Measurements from ENCODE around the gene PTPRG.

PTPRG gene

GRCh38 chr3:61961900-61962299 lies 400.5 kb downstream of the PTPRG start:
- no peak for DNase-seq (ENCODE audit: low read depth)

DNA sequence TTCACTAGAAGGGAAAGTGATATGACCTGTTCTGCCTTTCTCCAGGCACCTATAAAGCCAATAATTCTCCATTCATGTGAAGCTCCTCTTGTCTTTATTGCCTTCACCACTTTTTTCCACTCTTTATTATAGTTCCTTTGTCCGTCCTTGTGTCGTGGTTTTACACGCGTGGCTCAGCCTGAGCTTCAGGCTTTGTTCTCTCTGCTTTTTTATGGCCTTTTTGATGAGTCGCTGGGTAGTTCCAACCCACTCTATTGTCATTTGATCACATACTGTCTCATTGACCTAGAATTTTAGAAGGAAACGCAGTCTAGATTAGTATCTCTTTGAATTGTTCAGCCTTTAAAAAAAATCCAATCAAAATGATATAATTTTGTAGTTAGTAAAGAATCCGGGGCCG lies 403.2 kb downstream of the PTPRG start:
- no peak for DNase-seq (ENCODE audit: low read depth)

- DNase-seq (ENCODE audit: low read depth): no peak
Measured at GRCh38 chr3:61965770-61966131, 404.4 kb downstream of the PTPRG start.

- no peak for DNase-seq (ENCODE audit: low read depth)
Measured at GRCh38 chr3:61966200-61966599, 404.8 kb downstream of the PTPRG start.

GRCh38 chr3:61967019-61967418 lies 405.6 kb downstream of the PTPRG start:
- no peak for DNase-seq (ENCODE audit: low read depth)

- no peak for DNase-seq (ENCODE audit: low read depth)
Measured at GRCh38 chr3:61967937-61968336, 406.6 kb downstream of the PTPRG start.

GRCh38 chr3:61974662-61975061 lies 413.3 kb downstream of the PTPRG start:
- DNase-seq (ENCODE audit: low read depth): no peak

DNA sequence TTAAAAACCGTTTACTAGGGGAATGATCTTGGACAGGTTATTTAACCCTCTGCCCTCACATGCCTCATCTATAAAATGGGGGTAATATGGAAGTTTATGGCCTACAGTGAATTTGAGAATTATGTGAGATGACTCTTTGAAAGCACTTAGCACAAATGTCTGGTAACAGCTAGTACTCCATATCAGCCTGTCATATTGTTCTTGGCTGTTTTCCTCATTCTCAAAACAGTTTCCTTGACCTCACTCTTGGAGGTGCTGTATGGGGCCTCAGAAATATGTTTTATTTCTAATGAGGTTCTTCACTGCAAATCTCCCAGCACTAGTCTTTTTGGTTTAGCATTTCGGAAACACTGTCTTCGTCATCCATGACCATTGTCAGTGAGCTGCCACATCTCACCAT lies 413.8 kb downstream of the PTPRG start:
- no peak for DNase-seq (ENCODE audit: low read depth)

DNA sequence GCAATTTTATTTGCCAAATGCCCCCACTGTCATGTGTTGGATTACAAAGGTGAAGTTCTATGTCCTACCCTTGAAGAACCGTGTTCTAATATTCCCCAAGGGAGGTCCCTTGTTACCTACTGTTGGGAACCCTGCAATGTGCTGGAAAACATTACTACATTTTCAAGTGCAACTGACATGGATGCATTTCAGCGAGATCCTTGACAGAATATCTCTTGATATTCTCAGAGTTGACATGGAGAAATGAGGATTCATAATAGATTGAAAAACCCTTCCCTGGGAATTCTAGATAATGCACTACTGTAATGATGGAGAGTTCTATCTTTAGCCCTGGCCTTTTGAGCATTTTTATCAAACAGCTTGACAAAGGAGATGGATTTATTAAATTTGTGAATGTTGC lies 414.6 kb downstream of the PTPRG start:
- no peak for DNase-seq (ENCODE audit: low read depth)

GRCh38 chr3:61978460-61979419 lies 417.4 kb downstream of the PTPRG start:
- no peak for DNase-seq (ENCODE audit: low read depth)

DNA sequence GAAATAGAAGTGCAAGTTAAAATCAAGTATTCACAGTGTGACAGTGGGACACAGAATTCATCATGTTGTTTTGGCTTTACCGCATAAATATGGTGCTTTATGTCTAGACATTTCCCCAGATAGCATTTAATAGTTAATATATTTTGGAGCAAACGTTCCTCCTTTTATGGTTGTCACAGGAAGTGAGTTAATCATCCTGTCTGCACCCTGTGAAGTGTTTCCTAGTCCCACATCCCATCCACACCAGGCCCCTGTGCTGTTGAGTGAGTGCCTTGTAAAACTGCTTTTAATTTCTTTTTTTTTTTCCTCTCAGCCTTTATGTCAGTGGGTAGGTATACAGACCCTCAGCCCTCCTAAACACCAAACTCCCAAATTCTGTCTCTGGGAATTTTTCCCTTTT lies 418.3 kb downstream of the PTPRG start:
- DNase-seq (ENCODE audit: low read depth): peak; percentile 26

GRCh38 chr3:61980041-61980440 lies 418.7 kb downstream of the PTPRG start:
- DNase-seq (ENCODE audit: low read depth): no peak

DNA sequence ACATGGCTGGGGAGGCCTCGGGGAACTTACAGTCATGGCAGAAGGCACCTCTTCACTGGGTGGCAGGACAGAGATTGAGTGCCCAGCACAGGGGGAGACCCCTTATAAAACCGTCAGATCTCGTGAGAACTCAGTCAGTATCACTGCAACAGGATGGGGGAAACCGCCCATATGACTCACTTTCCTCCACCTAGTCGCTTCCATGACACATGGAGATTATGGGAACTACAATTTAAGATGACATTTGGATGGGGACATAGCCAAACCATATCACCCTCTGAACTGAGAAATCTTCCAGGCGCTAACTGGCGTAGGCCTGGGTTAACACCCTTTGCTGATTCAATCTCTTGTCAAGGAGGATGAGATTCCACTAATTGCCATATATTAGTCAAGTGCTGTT lies 419.7 kb downstream of the PTPRG start:
- DNase-seq (ENCODE audit: low read depth): no peak

GRCh38 chr3:61983479-61983878 lies 422.1 kb downstream of the PTPRG start:
- DNase-seq (ENCODE audit: low read depth): peak; percentile 22

- peak; percentile 68 for DNase-seq (ENCODE audit: low read depth)
Measured at GRCh38 chr3:61985020-61985419, 423.6 kb downstream of the PTPRG start.

GRCh38 chr3:61986473-61986872 lies 425.1 kb downstream of the PTPRG start:
- DNase-seq (ENCODE audit: low read depth): no peak

DNA sequence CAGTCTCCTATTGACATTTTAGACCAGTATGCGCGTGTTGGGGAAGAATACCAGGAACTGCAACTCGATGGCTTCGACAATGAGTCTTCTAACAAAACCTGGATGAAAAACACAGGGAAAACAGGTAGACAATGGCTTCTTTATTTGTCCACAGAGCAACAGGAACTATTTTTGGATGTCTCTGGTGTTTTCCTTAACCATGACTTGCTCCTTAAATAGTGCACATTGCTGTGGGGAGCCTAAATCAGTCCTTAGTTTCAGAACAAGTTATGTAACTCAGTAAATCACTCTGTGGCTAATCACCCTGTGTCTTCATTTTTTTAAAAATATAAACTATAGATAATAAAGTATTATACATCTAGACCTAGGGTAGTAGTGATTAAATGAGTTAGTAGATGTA lies 428.3 kb downstream of the PTPRG start:
- no peak for DNase-seq (ENCODE audit: low read depth)

- no peak for DNase-seq (ENCODE audit: low read depth)
Measured at GRCh38 chr3:61990327-61991027, 429.1 kb downstream of the PTPRG start.

GRCh38 chr3:61991706-61992105 lies 430.3 kb downstream of the PTPRG start:
- DNase-seq (ENCODE audit: low read depth): no peak

GRCh38 chr3:61996366-61996765 lies 435.0 kb downstream of the PTPRG start:
- no peak for DNase-seq (ENCODE audit: low read depth)

DNA sequence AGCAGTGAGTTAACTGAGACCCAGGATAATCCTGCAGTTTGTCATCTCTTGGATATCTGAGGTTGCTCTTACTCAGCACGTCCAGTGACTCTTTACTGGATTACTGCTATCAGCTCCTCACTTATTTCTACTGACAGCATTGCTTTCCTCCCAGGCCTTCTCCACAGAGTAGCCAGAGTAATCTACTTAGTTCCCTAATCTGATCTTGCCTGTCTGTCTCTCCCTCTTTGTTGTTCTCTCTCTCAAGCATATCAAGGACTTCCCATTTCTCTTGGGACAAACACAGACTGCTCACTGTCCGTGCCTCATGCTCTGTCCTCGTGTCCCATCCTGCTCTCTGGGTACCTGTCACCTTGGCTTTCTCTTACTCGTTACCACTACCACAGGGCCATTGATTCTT lies 435.7 kb downstream of the PTPRG start:
- DNase-seq (ENCODE audit: low read depth): peak; percentile 10

DNA sequence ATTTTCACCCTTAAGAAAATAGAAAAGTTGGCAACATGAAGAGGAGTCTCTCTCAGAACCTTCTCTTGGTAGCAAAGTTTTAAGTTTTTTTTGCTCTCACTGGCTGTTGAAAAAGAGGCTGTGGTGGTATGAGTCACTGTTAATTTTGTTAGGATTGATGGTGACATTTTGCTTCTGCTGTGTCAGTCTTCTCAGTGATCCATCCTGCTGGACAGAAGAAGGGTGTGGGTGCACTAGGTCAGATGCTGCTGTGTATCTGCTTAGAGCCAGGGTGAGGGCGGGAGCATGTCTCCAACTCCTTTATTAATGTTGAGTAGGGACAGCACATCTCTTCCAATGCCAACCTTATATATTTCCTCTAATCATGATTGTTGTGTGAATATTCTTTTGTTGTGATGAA lies 442.5 kb downstream of the PTPRG start:
- no peak for DNase-seq (ENCODE audit: low read depth)

GRCh38 chr3:62007036-62007435 lies 445.7 kb downstream of the PTPRG start:
- DNase-seq (ENCODE audit: low read depth): no peak

Measured in iris pigment epithelial cell (primary cell).